ENCODE measurements around the gene RANGAP1. TPM values are rescaled to one million over a fixed set of nuclear protein-coding genes. Genes with fewer than 3 reads are reported as not detected.

RANGAP1 gene
- total and polyA plus RNA-seq, 2 of the 13 experiments (the other 11 are each of a cell fraction or from before 2014, with no cell fraction given), result 51.8 to 83.9 TPM

- no peaks in the 10 kb centered on the region for H4K20me1 ChIP-seq (ENCODE audit: insufficient read depth, low read length)
- H3K4me3 ChIP-seq (replicated peaks in 1 of 3; ENCODE audit: insufficient read depth in 1 of 3, low read depth in 2 of 3, low read length in 3 of 3), result no peak overlapping the region
- no peaks in the 10 kb centered on the region for H3K9me3 ChIP-seq (ENCODE audit: low read length)
- in situ Hi-C loops (cut with HindIII; ENCODE audit: extremely low pct_ligation_motif_present, low pct_unique_long_range_greater_than_20kb), result no loop called here
- BruUV-seq (replicated peaks), result no TSS peak
- peaks cover 41% of the 10 kb centered on the region for H3K4me1 ChIP-seq (ENCODE audit: insufficient read depth, low read length)
- no peaks in the 10 kb centered on the region for H3K36me3 ChIP-seq (replicated peaks in 1 of 2; ENCODE audit: control insufficient read depth in 1 of 2, insufficient read depth in 2 of 2, low read length in 2 of 2)
- intact Hi-C loops (cut with micrococcal nuclease; ENCODE audit: unreplicated experiment), result no loop called here
- peak; percentile 64 for DNase-seq (ENCODE audit: low spot score)
- H3K27me3 ChIP-seq (ENCODE audit: control insufficient read depth in 1 of 2, insufficient read depth in 2 of 2, low read length in 2 of 2), result no peaks in the 10 kb centered on the region; a peak in 1 of 5 replicates
- peak overlapping the region; percentile 60 for H3K27ac ChIP-seq (ENCODE audit: extremely low read length, insufficient read depth, low read length)
- no peak overlapping the region for H2AFZ ChIP-seq (ENCODE audit: low read length)
- no peak for ATAC-seq
- WGBS (ENCODE audit: low lambda C conversion rate), result 19% methylated on average over 8 of the region's 8 CpGs
- H3K9ac ChIP-seq (ENCODE audit: insufficient read depth, low read depth, low read length), result peak overlapping the region; percentile 19; the same call in 1 of the 2 replicates
- CTCF ChIA-PET (ENCODE audit: low intra/inter-chr PET ratio, low total read pairs), result no interaction called here
- no peak for FAIRE-seq
- H3K4me2 ChIP-seq (ENCODE audit: low read depth, low read length), result peak overlapping the region; percentile 29
- H3K79me2 ChIP-seq (ENCODE audit: insufficient read depth, low read length), result peaks cover under 1% of the 10 kb centered on the region
- POLR2A ChIA-PET, result interaction anchor here (6.0 kb wide), 1 partner anchor 90 kb away, joined by 49 read pairs; the partner anchor contains the start of gene TEF
- TF ChIP-seq ZNF512 (CRISPR knock-in tag; IDR thresholded peaks at IDR 0.05), result no peak
- TF ChIP-seq RELA (CRISPR knock-in tag; IDR thresholded peaks at IDR 0.05), result peak; percentile 97; the same call in 1 of the 2 replicates
- TF ChIP-seq ZBTB7B (CRISPR knock-in tag; IDR thresholded peaks at IDR 0.05), result peak; percentile 76
- TF ChIP-seq ZNF687 (CRISPR knock-in tag; IDR thresholded peaks at IDR 0.05), result peak; percentile 51
- TF ChIP-seq SOX13 (IDR thresholded peaks at IDR 0.05), result no peak
- peak in 1 of 2 experiments; percentile 60; a peak in 2 of 4 replicates for TF ChIP-seq SOX13 (CRISPR knock-in tag; conservative IDR thresholded peaks at IDR 0.05 in 1 of 2, IDR thresholded peaks at IDR 0.05 in 1 of 2)
- TF ChIP-seq SOX5 (CRISPR knock-in tag; IDR thresholded peaks at IDR 0.05; ENCODE audit: borderline replicate concordance), result peak; percentile 57; the same call in 1 of the 2 replicates
- TF ChIP-seq BCL3 (CRISPR knock-in tag; IDR thresholded peaks at IDR 0.05), result peak; percentile 72; the same call in 1 of the 2 replicates
- TF ChIP-seq TFAP4 (IDR thresholded peaks at IDR 0.05; ENCODE audit: borderline replicate concordance, low read depth), result peak; percentile 20; the same call in 1 of the 2 replicates
- TF ChIP-seq ZSCAN31 (CRISPR knock-in tag; IDR thresholded peaks at IDR 0.05; ENCODE audit: low read depth), result no peak
- TF ChIP-seq LCORL (IDR thresholded peaks at IDR 0.05), result no peak
- peak; percentile 60; the same call in 1 of the 2 replicates for TF ChIP-seq LCORL (CRISPR knock-in tag; IDR thresholded peaks at IDR 0.05)
- TF ChIP-seq ZNF296 (CRISPR knock-in tag; conservative IDR thresholded peaks at IDR 0.05), result no peak
- peak; percentile 19; the same call in 1 of the 2 replicates for TF ChIP-seq GATAD2A (CRISPR knock-in tag; IDR thresholded peaks at IDR 0.05)
These were observed 4.6 kb upstream of the RANGAP1 start for GRCh38 chr22:41290262-41291221.
